HL-60 (cell line): ENCODE measurements around the gene SMIM28.

Experiments
- DNase-seq, 2 experiments: peaks; one replicate each; pipeline ENCODE4 v3.0.0-alpha.2; 2010 to 2020; ENCODE audit warnings: low read depth in 1 of 2, low spot score in 1 of 2
- H3K27ac ChIP-seq: fragments of 250-450 bp; sonication (Bioruptor Pico); replicated peaks from 2 replicates; pipeline ENCODE4 v1.5.1; 2020; ENCODE audit warnings: mild to moderate bottlenecking, moderate library complexity
- H3K27me3 ChIP-seq: fragments of 250-450 bp; sonication (Bioruptor Pico); 2 replicates; pipeline ENCODE4 v1.5.1; 2021; ENCODE audit warnings: mild to moderate bottlenecking, moderate library complexity; ENCODE audit not compliant: insufficient read depth, poor library complexity, severe bottlenecking
- H3K4me3 ChIP-seq: replicated peaks from 2 replicates; pipeline ENCODE4 v1.5.1; 2011; ENCODE audit warnings: mild to moderate bottlenecking, control low read depth, low read length; ENCODE audit not compliant: insufficient read depth
- GABPA ChIP-seq: IDR thresholded peaks from 2 replicates; pipeline ENCODE4 v1.6.1; 2012; ENCODE audit warnings: low read depth
- POLR2AphosphoS5 ChIP-seq: IDR thresholded peaks from 2 replicates; pipeline ENCODE4 v1.6.1; 2012; ENCODE audit warnings: low read depth
- SPI1 ChIP-seq: IDR thresholded peaks from 2 replicates; pipeline ENCODE4 v1.6.1; 2012; ENCODE audit warnings: low read depth, mild to moderate bottlenecking, borderline replicate concordance
- TF ChIP-seq, protein P1 (sequence below): IDR thresholded peaks from 2 replicates; pipeline ENCODE4 v1.6.1; 2012; ENCODE audit warnings: low read depth; ENCODE audit not compliant: insufficient replicate concordance
- TF ChIP-seq, protein P2 (sequence below): IDR thresholded peaks from one replicate; pipeline ENCODE4 v1.5.1; 2011; ENCODE audit warnings: low read length, control low read depth, inconsistent platforms; ENCODE audit not compliant: insufficient read depth

Gene SMIM28

DNA sequence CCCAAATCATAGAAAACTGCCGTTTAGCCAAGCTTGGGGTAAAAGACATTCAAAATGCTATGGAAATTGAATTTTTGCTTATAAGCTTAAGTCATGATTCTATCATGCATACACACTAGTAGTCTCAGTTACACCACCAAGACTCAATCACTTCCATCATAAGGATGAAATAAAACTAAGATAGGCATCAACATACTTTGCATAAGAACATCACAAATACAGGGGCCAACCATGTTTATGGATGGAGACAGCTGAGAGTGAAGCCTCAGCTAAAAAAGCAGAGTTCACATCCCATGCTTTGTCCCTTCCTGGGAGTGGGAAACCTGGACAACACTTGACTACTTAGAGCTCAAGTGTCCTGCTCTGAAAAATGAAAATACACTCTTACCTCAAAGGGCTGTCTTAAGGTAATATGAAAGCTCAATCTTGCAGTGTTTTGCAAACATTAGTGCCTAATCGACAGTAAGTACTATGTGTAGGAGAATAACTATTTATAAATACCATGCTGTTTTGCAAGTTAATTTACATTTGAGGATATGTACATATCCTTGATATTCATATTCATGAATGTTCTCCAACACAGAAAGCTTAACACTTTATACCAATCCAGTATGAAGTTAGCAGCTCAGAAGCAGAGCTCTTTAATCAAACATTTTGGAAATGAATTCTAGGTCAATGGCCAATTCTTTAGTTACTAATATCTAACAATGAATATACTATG is 32.0 kb upstream of the SMIM28 start:
- H3K4me3 ChIP-seq, result no peak overlapping the region
- peaks cover 9% of the 10 kb centered on the region for H3K27me3 ChIP-seq
- TF ChIP-seq, protein P1, sequence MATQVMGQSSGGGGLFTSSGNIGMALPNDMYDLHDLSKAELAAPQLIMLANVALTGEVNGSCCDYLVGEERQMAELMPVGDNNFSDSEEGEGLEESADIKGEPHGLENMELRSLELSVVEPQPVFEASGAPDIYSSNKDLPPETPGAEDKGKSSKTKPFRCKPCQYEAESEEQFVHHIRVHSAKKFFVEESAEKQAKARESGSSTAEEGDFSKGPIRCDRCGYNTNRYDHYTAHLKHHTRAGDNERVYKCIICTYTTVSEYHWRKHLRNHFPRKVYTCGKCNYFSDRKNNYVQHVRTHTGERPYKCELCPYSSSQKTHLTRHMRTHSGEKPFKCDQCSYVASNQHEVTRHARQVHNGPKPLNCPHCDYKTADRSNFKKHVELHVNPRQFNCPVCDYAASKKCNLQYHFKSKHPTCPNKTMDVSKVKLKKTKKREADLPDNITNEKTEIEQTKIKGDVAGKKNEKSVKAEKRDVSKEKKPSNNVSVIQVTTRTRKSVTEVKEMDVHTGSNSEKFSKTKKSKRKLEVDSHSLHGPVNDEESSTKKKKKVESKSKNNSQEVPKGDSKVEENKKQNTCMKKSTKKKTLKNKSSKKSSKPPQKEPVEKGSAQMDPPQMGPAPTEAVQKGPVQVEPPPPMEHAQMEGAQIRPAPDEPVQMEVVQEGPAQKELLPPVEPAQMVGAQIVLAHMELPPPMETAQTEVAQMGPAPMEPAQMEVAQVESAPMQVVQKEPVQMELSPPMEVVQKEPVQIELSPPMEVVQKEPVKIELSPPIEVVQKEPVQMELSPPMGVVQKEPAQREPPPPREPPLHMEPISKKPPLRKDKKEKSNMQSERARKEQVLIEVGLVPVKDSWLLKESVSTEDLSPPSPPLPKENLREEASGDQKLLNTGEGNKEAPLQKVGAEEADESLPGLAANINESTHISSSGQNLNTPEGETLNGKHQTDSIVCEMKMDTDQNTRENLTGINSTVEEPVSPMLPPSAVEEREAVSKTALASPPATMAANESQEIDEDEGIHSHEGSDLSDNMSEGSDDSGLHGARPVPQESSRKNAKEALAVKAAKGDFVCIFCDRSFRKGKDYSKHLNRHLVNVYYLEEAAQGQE, result no peak
- TF ChIP-seq, protein P2, sequence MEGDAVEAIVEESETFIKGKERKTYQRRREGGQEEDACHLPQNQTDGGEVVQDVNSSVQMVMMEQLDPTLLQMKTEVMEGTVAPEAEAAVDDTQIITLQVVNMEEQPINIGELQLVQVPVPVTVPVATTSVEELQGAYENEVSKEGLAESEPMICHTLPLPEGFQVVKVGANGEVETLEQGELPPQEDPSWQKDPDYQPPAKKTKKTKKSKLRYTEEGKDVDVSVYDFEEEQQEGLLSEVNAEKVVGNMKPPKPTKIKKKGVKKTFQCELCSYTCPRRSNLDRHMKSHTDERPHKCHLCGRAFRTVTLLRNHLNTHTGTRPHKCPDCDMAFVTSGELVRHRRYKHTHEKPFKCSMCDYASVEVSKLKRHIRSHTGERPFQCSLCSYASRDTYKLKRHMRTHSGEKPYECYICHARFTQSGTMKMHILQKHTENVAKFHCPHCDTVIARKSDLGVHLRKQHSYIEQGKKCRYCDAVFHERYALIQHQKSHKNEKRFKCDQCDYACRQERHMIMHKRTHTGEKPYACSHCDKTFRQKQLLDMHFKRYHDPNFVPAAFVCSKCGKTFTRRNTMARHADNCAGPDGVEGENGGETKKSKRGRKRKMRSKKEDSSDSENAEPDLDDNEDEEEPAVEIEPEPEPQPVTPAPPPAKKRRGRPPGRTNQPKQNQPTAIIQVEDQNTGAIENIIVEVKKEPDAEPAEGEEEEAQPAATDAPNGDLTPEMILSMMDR, result no peak
- TF ChIP-seq SPI1, result no peak
- TF ChIP-seq GABPA, result no peak
- TF ChIP-seq POLR2AphosphoS5, result no peak
- DNase-seq, result no peak
- no peak overlapping the region for H3K27ac ChIP-seq

DNA sequence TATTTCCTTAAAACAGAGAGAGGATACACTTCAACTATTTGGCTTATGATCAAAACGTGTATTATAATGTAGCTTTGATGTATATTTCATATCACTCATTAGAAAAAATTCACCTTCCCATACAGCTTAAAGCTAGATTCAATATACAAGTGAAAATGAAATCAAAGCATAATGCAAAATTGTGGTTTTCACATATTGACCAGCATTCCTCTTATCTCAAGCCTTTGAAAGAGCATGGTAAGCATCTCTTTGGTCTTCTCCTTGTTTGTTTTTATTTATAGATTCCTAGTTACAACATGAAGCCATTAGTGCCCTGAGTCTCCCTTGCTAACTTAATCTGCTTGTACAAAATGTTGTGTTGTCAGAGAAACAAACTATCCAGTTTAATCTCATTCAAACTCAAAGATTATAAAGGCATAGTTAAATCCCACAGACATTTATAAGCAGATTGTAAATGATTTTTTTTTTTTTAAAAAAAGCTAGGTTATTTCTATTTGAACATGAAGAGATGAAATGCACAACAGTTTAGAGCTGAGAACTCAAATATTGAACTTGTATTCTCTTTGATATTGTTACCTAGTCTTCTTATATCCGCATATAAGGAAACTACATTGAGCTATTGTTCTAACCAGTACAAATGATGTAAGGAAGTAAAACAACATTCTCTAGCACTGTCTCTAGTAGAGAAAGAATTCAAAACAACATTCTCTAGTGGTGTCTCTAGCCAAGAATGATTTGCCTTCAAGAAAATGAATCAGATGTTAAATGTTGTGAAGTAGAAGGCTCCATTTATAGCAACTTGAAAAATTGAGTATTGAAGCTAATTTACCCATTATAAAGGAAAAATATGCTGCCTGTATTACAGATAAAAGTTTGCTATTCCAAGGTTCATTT is 31.2 kb upstream of the SMIM28 start:
- H3K27ac ChIP-seq, result no peak overlapping the region
- peaks cover 4% of the 10 kb centered on the region for H3K27me3 ChIP-seq
- no peak for DNase-seq
- no peak overlapping the region for H3K4me3 ChIP-seq
- TF ChIP-seq SPI1, result no peak
- TF ChIP-seq, protein P2, result no peak
- TF ChIP-seq, protein P1, result no peak
- TF ChIP-seq POLR2AphosphoS5, result no peak
- TF ChIP-seq GABPA, result no peak

DNA sequence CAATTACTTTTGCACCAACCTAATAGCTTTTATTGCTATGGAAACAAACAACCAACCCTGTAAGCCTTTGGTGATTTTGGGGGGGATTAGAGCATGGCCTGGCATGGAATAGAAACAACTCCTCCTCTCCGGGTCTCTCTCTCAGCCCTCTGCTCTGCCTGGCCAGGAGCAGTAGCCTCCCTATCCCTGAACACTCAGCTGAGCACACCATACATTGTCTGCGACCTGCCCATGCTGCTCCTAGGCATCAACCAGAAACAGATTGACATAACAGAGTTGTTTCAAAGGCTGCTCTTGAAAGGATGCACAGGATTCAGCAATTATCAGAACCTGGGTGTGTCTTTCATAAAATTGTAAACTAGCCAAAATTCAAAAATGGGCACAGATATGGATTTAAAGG is 29.8 kb upstream of the SMIM28 start:
- Histone ChIP-seq H3K27ac (no peak overlapping the region), H3K27me3 (peaks cover 2% of the 10 kb centered on the region), H3K4me3 (no peak overlapping the region)
- DNase-seq, result no peak
- TF ChIP-seq GABPA, result no peak
- TF ChIP-seq POLR2AphosphoS5, result no peak
- TF ChIP-seq SPI1, result no peak
- TF ChIP-seq, protein P2, result no peak
- TF ChIP-seq, protein P1, result no peak
